LNCaP clone FGC (cell line): ENCODE results near the gene IGSF1.
"Not testable (repeated sequence)": the region's sequence is repeated elsewhere in the genome, so short reads cannot be mapped to it uniquely, and the experiment has no call there.

Experiments used
- DNase-seq: peaks from one replicate; pipeline ENCODE4 v3.0.0-alpha.2; 2011; ENCODE audit warnings: low read depth
- H3K4me3 ChIP-seq: 2 replicates; pipeline ENCODE4 v1.5.1; 2011; ENCODE audit warnings: mild to moderate bottlenecking, low read depth, low read length, control low read depth
- TF ChIP-seq, protein P1 (sequence below): IDR thresholded peaks from 2 replicates; pipeline ENCODE4 v1.5.1; 2012; ENCODE audit warnings: mild to moderate bottlenecking; ENCODE audit not compliant: control insufficient read depth, insufficient read depth; ENCODE audit errors: extremely low read depth

IGSF1 gene

DNA sequence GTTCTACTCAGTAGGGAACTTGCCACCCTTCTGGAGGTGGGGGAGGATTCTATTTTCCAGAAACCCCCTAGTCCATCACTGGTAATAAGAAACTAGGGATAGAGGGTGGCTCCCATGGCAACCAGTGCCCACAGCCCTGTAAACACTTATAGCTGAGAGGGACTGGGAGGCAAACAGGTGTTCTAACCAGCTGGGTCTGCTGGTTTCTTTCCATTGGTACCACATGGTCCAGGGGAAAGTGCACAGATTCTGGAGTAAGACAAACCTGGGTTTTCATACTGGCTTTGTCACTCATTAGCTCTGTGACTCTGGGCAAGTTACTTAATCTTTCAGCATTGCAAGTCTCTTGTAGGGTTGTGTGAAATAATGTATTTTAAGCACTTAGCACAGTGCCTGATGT lies 26.9 kb downstream of the IGSF1 start:
- DNase-seq, result no peak
- H3K4me3 ChIP-seq, result no peak overlapping the region
- TF ChIP-seq, protein P1, sequence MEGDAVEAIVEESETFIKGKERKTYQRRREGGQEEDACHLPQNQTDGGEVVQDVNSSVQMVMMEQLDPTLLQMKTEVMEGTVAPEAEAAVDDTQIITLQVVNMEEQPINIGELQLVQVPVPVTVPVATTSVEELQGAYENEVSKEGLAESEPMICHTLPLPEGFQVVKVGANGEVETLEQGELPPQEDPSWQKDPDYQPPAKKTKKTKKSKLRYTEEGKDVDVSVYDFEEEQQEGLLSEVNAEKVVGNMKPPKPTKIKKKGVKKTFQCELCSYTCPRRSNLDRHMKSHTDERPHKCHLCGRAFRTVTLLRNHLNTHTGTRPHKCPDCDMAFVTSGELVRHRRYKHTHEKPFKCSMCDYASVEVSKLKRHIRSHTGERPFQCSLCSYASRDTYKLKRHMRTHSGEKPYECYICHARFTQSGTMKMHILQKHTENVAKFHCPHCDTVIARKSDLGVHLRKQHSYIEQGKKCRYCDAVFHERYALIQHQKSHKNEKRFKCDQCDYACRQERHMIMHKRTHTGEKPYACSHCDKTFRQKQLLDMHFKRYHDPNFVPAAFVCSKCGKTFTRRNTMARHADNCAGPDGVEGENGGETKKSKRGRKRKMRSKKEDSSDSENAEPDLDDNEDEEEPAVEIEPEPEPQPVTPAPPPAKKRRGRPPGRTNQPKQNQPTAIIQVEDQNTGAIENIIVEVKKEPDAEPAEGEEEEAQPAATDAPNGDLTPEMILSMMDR, result no peak

DNA sequence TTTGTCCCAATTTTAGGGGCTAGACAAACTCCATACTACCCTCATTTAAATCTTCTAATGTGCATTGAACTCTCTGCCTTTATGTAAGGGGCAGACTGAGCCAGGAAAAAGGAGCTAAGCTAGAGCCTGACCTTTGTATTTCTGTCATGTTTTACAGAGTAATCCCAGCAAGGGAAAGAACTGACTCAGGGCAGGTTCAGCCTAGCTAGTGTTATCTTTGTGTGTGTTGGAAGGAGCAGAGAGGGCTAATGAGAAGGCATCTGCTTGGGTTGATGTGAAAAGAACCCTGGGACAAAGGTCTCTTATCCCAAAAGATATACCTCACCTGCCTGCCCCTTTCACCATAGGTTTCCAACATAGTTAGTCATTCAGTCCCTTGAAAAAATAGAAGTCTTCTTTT lies 31.7 kb downstream of the IGSF1 start:
- H3K4me3 ChIP-seq, result no peak overlapping the region
- TF ChIP-seq, protein P1, result no peak

DNA sequence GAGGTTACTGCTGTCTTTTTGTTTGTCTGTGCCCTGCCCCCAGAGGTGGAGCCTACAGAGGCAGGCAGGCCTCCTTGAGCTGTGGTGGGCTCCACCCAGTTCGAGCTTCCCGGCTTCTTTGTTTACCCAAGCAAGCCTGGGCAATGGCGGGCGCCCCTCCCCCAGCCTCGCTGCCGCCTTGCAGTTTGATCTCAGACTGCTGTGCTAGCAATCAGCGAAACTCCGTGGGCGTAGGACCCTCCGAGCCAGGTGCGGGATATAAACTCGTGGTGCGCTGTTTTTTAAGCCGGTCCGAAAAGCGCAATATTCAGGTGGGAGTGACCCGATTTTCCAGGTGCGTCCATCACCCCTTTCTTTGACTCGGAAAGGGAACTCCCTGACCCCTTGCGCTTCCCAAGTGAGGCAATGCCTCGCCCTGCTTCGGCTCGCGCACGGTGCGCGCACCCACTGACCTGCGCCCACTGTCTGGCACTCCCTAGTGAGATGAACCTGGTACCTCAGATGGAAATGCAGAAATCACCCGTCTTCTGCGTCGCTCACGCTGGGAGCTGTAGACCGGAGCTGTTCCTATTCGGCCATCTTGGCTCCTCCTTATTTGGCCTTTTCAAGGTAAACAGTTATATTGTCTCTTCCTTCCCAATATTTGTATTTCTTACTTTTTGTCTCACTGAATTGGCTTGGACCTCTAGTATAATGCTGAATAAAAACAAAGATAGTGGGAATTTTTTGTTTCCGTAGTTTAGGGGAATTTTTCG lies 37.9 kb downstream of the IGSF1 start:
- not testable (repeated sequence) for H3K4me3 ChIP-seq, DNase-seq

More for the DNA sequence above, 31.7 kb downstream of the IGSF1 start:
- no peak for DNase-seq

DNA sequence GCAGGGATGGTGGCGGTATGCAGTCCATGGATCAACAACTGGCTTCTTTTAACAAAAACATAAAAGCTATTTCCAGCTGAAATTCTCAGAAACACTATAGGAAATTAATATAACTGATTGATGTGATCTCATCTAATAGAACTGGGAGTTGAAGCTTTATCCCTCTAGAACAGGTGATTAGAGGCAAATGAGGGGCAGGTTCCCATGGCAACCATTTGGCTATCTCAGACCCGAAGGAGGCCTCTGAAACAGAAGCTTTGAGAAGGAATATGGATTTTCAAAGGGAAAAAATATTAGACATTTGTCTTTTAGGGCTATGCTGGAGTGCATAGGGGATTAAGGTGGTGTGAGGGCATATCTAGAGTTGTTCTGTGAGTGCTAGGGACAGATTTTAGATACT lies 50.0 kb downstream of the IGSF1 start:
- no peak for DNase-seq
- H3K4me3 ChIP-seq, result no peak overlapping the region
- TF ChIP-seq, protein P1, result no peak

DNA sequence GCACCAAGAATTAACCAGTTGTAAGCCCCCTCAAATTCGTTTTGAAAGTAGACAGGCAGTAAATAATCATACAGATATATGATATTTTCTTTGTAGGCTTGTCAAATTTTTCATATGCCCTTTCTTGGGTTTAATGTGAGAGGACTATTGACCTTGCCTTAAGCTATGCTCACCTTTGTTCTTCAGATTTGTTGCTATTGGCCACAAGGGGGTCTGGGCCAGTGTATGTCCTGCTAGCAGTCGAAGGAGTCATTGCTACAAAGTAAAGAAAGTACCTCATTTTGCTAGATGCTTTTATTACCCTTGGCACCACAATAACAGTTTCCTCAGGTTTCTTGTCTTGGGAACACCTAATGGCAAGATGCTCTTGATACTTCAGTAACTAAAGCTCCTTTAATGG lies 51.7 kb downstream of the IGSF1 start:
- DNase-seq, result no peak
- no peak overlapping the region for H3K4me3 ChIP-seq
- TF ChIP-seq, protein P1, result no peak

DNA sequence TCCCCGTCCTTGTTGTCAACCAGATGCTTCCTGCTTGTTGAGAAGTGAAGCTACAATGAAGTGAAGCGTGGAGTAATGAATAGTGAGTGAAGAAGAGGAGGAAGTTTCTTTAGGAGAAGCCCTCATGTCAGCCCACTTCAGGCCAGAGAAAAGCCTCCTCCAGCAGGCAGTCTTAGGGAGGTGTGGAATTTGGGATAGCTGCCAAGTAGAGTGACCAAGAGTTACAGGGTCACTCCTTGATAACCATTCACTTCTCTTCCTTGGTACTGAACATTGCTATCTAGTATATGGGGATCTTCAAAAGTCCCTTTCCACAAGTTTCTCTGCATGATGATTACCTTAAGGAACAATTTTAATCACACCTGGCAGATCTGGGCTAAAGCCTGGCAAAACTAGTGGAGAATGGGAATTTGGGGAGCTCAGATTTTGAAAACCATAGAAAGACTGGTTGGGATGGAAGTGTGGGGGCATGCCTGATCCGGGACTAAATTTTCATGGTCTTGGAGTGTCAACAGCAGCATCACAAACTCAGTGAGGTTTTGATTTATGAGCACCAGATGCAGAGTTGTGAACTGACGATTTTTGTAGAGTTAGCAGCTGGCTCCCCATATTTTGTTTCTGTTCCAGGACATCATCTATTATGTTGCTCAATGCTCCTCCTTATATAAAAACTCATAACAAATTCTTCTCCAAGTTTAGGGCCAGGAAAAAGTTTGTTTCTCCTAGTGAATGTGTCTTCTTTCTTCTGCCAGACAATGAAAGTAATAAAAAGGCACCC lies 53.1 kb downstream of the IGSF1 start:
- no peak for DNase-seq
- TF ChIP-seq, protein P1, result no peak
- H3K4me3 ChIP-seq, result no peak overlapping the region

DNA sequence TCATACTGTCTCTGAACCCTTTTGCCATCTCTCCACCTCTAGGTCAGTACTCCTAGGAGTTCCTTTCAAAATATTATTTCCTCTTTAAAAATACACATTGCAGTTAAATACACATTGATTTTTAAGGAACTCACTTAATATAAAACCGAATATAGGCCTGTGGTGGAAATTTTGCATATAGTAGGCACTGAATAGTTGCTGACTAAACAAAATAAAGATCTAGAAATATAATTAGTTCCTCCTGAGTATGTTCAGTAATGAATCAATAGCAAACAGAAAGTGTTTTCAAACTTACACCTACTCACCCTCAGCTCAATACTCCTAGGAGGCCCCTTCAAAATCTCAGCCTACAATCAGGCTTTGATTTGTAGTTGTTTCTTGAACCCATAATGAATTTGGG lies 61.5 kb downstream of the IGSF1 start:
- no peak for DNase-seq
- TF ChIP-seq, protein P1, result no peak
- no peak overlapping the region for H3K4me3 ChIP-seq
